Adrenal gland (tissue), 12 donors: ENCODE measurements around the gene SRPK3. TPM values are rescaled to one million over a fixed set of nuclear protein-coding genes. Genes with fewer than 3 reads are reported as not detected.

Experiments used
- DNase-seq, 7 donors: peaks; one replicate each; pipeline ENCODE4 v3.0.0-alpha.2; 2019 to 2020
- H3K27ac ChIP-seq, 5 donors: fragments of 200-600 bp; sonication (generic) in 4 of 5; 1 replicate in 3 of 5; 2 replicates in 2 of 5; pipeline versions ENCODE4 v1.5.1 to v1.8.0; 2016 to 2020; ENCODE audit warnings: mild to moderate bottlenecking in 1 of 5
- H3K27me3 ChIP-seq: fragments of 200-600 bp; 2 replicates; pipeline ENCODE4 v1.8.0; 2021
- H3K36me3 ChIP-seq, 2 donors: fragments of 200-600 bp; replicated peaks in 1 of 2; 1 replicate in 1 of 2; 2 replicates in 1 of 2; pipeline versions ENCODE4 v1.5.1 to v1.8.0; 2018 to 2022
- H3K4me1 ChIP-seq, 2 donors: fragments of 200-600 bp; replicated peaks in 1 of 2; 1 replicate in 1 of 2; 2 replicates in 1 of 2; pipeline versions ENCODE4 v1.5.1 to v1.8.0; 2018 to 2021
- H3K4me3 ChIP-seq, 4 donors: fragments of 200-600 bp; sonication (generic) in 3 of 4; one replicate each; pipeline ENCODE4 v1.5.1; 2016 to 2018
- H3K9me3 ChIP-seq, 3 donors: fragments of 200-600 bp; sonication (generic) in 1 of 3; replicated peaks in 1 of 3; 1 replicate in 2 of 3; 2 replicates in 1 of 3; pipeline versions ENCODE4 v1.5.1 to v1.8.0; 2016 to 2021
- CTCF ChIP-seq, 6 experiments: fragments of 450-650 bp in 4 of 6; fragments of 200-600 bp in 2 of 6; sonication (generic) in 1 of 6; IDR thresholded peaks; 1 replicate in 5 of 6; 2 replicates in 1 of 6; pipeline versions ENCODE4 v1.5.1 to v1.8.0; 2016 to 2021; ENCODE audit warnings: antibody characterized with exemption in 6 of 6, mild to moderate bottlenecking in 2 of 6, moderate library complexity in 1 of 6
- POLR2A ChIP-seq, 2 donors: fragments of 450-650 bp; IDR thresholded peaks; one replicate each; pipeline ENCODE4 v1.6.1; 2017; ENCODE audit warnings: antibody characterized with exemption in 2 of 2, mild to moderate bottlenecking in 2 of 2, moderate library complexity in 1 of 2
- WGBS, 4 donors: extraction: QIAGEN DNeasy Blood & Tissue Kit in 2 of 4; methylation state at CpG; one replicate each; pipeline versions ENCODE4 v1.1.5 to v1.1.7; 2013 to 2017; 5-methylcytosine and 5-hydroxymethylcytosine counted together
- intact Hi-C, 2 donors: fragments of 100-400 bp; cut with DNase I; formaldehyde crosslinking; loops; one replicate each; pipeline versions ENCODE4 v1.14.1 to v1.15.0; 2022 to 2023
- polyA plus RNA-seq, 3 donors: library from polyadenylated mRNA; stranded (reverse); fragments of 200-250 nt in 2 of 3; fragments of 350-450 nt in 1 of 3; fragmentation: Illumina TruSeq in 1 of 3; extraction: RNeasy Lipid Tissue Mini Kit (QIAGEN cat#74804) in 1 of 3; gene quantifications; one replicate each; pipeline ENCODE4 v1.2.3, GENCODE V29; 2013 to 2014
- total RNA-seq, 9 donors: library from RNA; depleted of rRNA in 4 of 9; stranded (reverse); fragments of >200 nt in 4 of 9; fragments of 120-200 nt in 1 of 9; fragmentation: NEBNext Ultra II Directional in 1 of 9; extraction: Animal tissue kit (Norgen Biotek cat#: 25700) in 1 of 9; gene quantifications; one replicate each; pipeline versions ENCODE4 v1.1.0 to v1.2.4, GENCODE V29; 2013 to 2023
- donor health status: healthy with polysubstance abuse.
- donor health status: Bipolar disorder and iron deficiency.
- donor health status: DM: yes; HTN: yes; CAD: no.
- donor health status: DM: no; HTN: no; CAD: no.
- donor health status: DM: no; HTN: no; CAD: no.
- donor health status: DM: yes; HTN: yes; CAD: no.

SRPK3 gene
- total and polyA plus RNA-seq, 12 donors, result 0.14 to 20.5 (median 1.3) TPM; not detected in 1

GRCh38 chrX:153768311-153769157 lies 12.3 kb upstream of the SRPK3 start:
- Histone ChIP-seq H3K36me3 (peaks cover 0 to 10% of the 10 kb centered on the region in 2 donors), H3K27ac (no peak overlapping the region), H3K27me3 (no peaks in the 10 kb centered on the region), H3K9me3 (no peaks in the 10 kb centered on the region), H3K4me1 (peaks cover 0 to 18% of the 10 kb centered on the region in 2 donors), H3K4me3 (no peak overlapping the region)
- DNase-seq, result peak in 2 of 7 donors; percentile 9 to 19
- TF ChIP-seq POLR2A (IDR thresholded peaks at IDR 0.05), result no peak
- TF ChIP-seq CTCF (IDR thresholded peaks at IDR 0.05), result no peak
- 50 to 84% (median 71%) methylated on average over 1 to 22 of the region's 22 CpGs for WGBS, 4 donors
- intact Hi-C loops, result loop anchor here in 1 of 2 donors (5.0 kb wide), 1 partner anchor 189 kb away; no protein-coding TSS in a partner anchor

- no peaks in the 10 kb centered on the region for H3K27me3 ChIP-seq
- 81 to 88% (median 81%) methylated on average over 12 to 23 of the region's 23 CpGs; no CpG with 5 or more reads in 1 of the 4 donors for whole genome bisulfite sequencing, 4 donors
- peaks cover 0 to 10% of the 10 kb centered on the region in 2 donors for H3K36me3 ChIP-seq
- H3K4me1 ChIP-seq, result peaks cover 0 to 16% of the 10 kb centered on the region in 2 donors
- H3K27ac ChIP-seq, result no peak overlapping the region
- peak in 2 of 7 donors; percentile 8 to 13 for DNase-seq
- TF ChIP-seq CTCF (IDR thresholded peaks at IDR 0.05) (no peak), POLR2A (IDR thresholded peaks at IDR 0.05) (no peak)
- no peak overlapping the region for H3K4me3 ChIP-seq
- intact Hi-C loops, result loop anchor here in 1 of 2 donors (5.0 kb wide), 1 partner anchor 188 kb away; no protein-coding TSS in a partner anchor
- H3K9me3 ChIP-seq, result no peaks in the 10 kb centered on the region
These were observed 11.5 kb upstream of the SRPK3 start for GRCh38 chrX:153769158-153769864.

GRCh38 chrX:153769865-153770600 lies 10.8 kb upstream of the SRPK3 start:
- H3K4me1 ChIP-seq, result peaks cover 0 to 9% of the 10 kb centered on the region in 2 donors
- intact Hi-C loops, result loop anchor here in 1 of 2 donors (5.0 kb wide), 1 partner anchor 187 kb away; no protein-coding TSS in a partner anchor
- 81 to 97% (median 83%) methylated on average over 5 to 25 of the region's 25 CpGs for WGBS, 4 donors
- DNase-seq, result peak in 2 of 7 donors; percentile 7 to 10
- H3K9me3 ChIP-seq, result no peaks in the 10 kb centered on the region
- no peak overlapping the region for H3K4me3 ChIP-seq
- H3K36me3 ChIP-seq, result peaks cover 0 to 13% of the 10 kb centered on the region in 2 donors
- H3K27me3 ChIP-seq, result no peaks in the 10 kb centered on the region
- no peak overlapping the region for H3K27ac ChIP-seq
- no peak for TF ChIP-seq CTCF (IDR thresholded peaks at IDR 0.05)
